Psoas muscle (tissue), 8 donors: Measurements from ENCODE around the gene ITIH6. TPM values are rescaled to one million over a fixed set of nuclear protein-coding genes. Genes with fewer than 3 reads are reported as not detected.

Experiments used
- ATAC-seq, 4 donors: fragments of 200-7000 bp; cut with Tn5 transposase; one replicate each; pipeline ENCODE4 v1.9.1; 2020; ENCODE audit warnings: moderate library complexity in 3 of 4, mild to moderate bottlenecking in 2 of 4
- DNase-seq, 2 donors: peaks; one replicate each; pipeline ENCODE4 v3.0.0-alpha.2; 2020
- H3K27ac ChIP-seq: fragments of 200-600 bp; one replicate; pipeline ENCODE4 v1.8.0; 2022
- H3K27me3 ChIP-seq, 3 donors: fragments of 200-600 bp in 1 of 3; one replicate each; pipeline versions ENCODE4 v1.6.1 to v1.8.0; 2013 to 2022; ENCODE audit warnings: low read length in 2 of 3, mild to moderate bottlenecking in 2 of 3, moderate library complexity in 1 of 3; ENCODE audit not compliant: insufficient read depth in 3 of 3
- H3K36me3 ChIP-seq, 2 donors: fragments of 200-600 bp in 1 of 2; one replicate each; pipeline versions ENCODE4 v1.6.1 to v1.8.0; 2013 to 2022; ENCODE audit warnings: low read depth in 1 of 2, mild to moderate bottlenecking in 1 of 2, moderate library complexity in 1 of 2; ENCODE audit not compliant: insufficient read depth in 1 of 2
- H3K4me1 ChIP-seq: fragments of 200-600 bp; one replicate; pipeline ENCODE4 v1.8.0; 2022
- H3K4me3 ChIP-seq: fragments of 200-600 bp; one replicate; pipeline ENCODE4 v1.8.0; 2022; ENCODE audit warnings: mild to moderate bottlenecking
- H3K9me3 ChIP-seq: fragments of 200-600 bp; one replicate; pipeline ENCODE4 v1.8.0; 2022
- CTCF ChIP-seq: fragments of 200-600 bp; IDR thresholded peaks from one replicate; pipeline ENCODE4 v1.8.0; 2022; ENCODE audit warnings: antibody characterized with exemption
- WGBS, 3 donors: extraction: QIAGEN DNeasy Blood & Tissue Kit; methylation state at CpG; one replicate each; pipeline versions ENCODE4 v1.1.6 to v1.1.7; 2013; 5-methylcytosine and 5-hydroxymethylcytosine counted together
- intact Hi-C, 2 donors: fragments of 100-400 bp; cut with DNase I; formaldehyde crosslinking; loops; one replicate each; pipeline versions ENCODE4 v1.11.0 to v1.14.2; 2022
- polyA plus RNA-seq, 3 donors: library from polyadenylated mRNA; stranded (reverse); fragments of 200-250 nt; gene quantifications; one replicate each; pipeline ENCODE4 v1.2.3, GENCODE V29; 2013
- total RNA-seq, 4 donors: library from RNA; stranded (reverse); fragmentation: NEBNext Ultra II Directional in 2 of 4; extraction: Animal tissue kit (Norgen Biotek cat#: 25700) in 2 of 4; gene quantifications; one replicate each; pipeline versions ENCODE4 v1.2.1 to v1.2.4, GENCODE V29; 2021 to 2023
- donor health status: healthy with polysubstance abuse.
- donor health status: DM: no; HTN: no; CAD: no; lungs with moderate emphysema.
- donor health status: Bipolar disorder and iron deficiency.
- donor health status: healthy.
- donor health status: DM: yes; HTN: yes; CAD: no.
- donor health status: DM: no; HTN: no; CAD: no.
- donor health status: DM: no; HTN: no; CAD: no.
- donor health status: DM: yes; HTN: yes; CAD: no.

ITIH6 gene
- total and polyA plus RNA-seq, 7 donors = 0.01 to 0.06 TPM; not detected in 5

GRCh38 chrX:54754854-54755253 lies 43.2 kb downstream of the ITIH6 start:
- H3K27me3 ChIP-seq = peaks cover 0 to 6% (median 0%) of the 10 kb centered on the region in 3 donors
- no peaks in the 10 kb centered on the region for H3K36me3 ChIP-seq
- no peak for TF ChIP-seq CTCF
- H3K4me3 ChIP-seq = no peak overlapping the region
- DNase-seq = no peak
- H3K9me3 ChIP-seq = no peaks in the 10 kb centered on the region
- no peak overlapping the region for H3K27ac ChIP-seq
- peaks cover 5% of the 10 kb centered on the region for H3K4me1 ChIP-seq
- ATAC-seq = no peak
- intact Hi-C loops = no loop called here

GRCh38 chrX:54748626-54749025 lies 49.4 kb downstream of the ITIH6 start:
- peak in 1 of 4 donors; percentile 39 for ATAC-seq
- H3K4me1 ChIP-seq = no peaks in the 10 kb centered on the region
- peak overlapping the region; percentile 64 for H3K27ac ChIP-seq
- WGBS, 3 donors = 31 to 57% (median 54%) methylated on average over 1 of the region's 1 CpG
- TF ChIP-seq CTCF = no peak
- no peaks in the 10 kb centered on the region for H3K36me3 ChIP-seq
- peaks cover 0 to 15% (median 0%) of the 10 kb centered on the region in 3 donors for H3K27me3 ChIP-seq
- peak overlapping the region; percentile 59 for H3K4me3 ChIP-seq
- intact Hi-C loops = loop anchor here in 1 of 2 donors (5.0 kb wide), 1 partner anchor 106 kb away; no protein-coding TSS in a partner anchor
- no peak for DNase-seq
- H3K9me3 ChIP-seq = no peaks in the 10 kb centered on the region

- Histone ChIP-seq H3K4me1 (no peaks in the 10 kb centered on the region), H3K4me3 (peak overlapping the region; percentile 59), H3K27me3 (peaks cover 0 to 15% (median 0%) of the 10 kb centered on the region in 3 donors), H3K36me3 (no peaks in the 10 kb centered on the region), H3K27ac (peak overlapping the region; percentile 64), H3K9me3 (no peaks in the 10 kb centered on the region)
- no peak for TF ChIP-seq CTCF
- intact Hi-C loops = loop anchor here in 1 of 2 donors (5.0 kb wide), 1 partner anchor 106 kb away; no protein-coding TSS in a partner anchor
- peak in 2 of 4 donors; percentile 15 to 27 for ATAC-seq
- no peak for DNase-seq
- WGBS, 3 donors = 25 to 52% (median 43%) methylated on average over 3 of the region's 3 CpGs
Observed at GRCh38 chrX:54747733-54748393, 50.2 kb downstream of the ITIH6 start.

GRCh38 chrX:54746928-54747327 lies 51.1 kb downstream of the ITIH6 start:
- intact Hi-C loops = loop anchor here in 1 of 2 donors (5.0 kb wide), 1 partner anchor 105 kb away; no protein-coding TSS in a partner anchor
- H3K36me3 ChIP-seq = no peaks in the 10 kb centered on the region
- no peaks in the 10 kb centered on the region for H3K9me3 ChIP-seq
- peak in 1 of 2 donors; percentile 55 for DNase-seq
- WGBS, 3 donors = 23 to 45% (median 35%) methylated on average over 2 of the region's 2 CpGs
- H3K27me3 ChIP-seq = peaks cover 0 to 15% (median 0%) of the 10 kb centered on the region in 3 donors
- no peaks in the 10 kb centered on the region for H3K4me1 ChIP-seq
- peak; percentile 56 to 74 (median 68) for ATAC-seq
- peak overlapping the region; percentile 64 for H3K27ac ChIP-seq
- no peak for TF ChIP-seq CTCF
- H3K4me3 ChIP-seq = peak overlapping the region; percentile 59
